DMS114 treated with DMSO at 0.1 percent for 48 hours (cell line): ENCODE data around the gene SF3B4.
"Not testable (repeated sequence)": the region's sequence is repeated elsewhere in the genome, so short reads cannot be mapped to it uniquely, and the experiment has no call there.

ENCODE experiments used
- DNase-seq: peaks from one replicate; lab custom pipeline; 2025; ENCODE audit not compliant: unreplicated experiment; lab: John Stamatoyannopoulos, UW

Gene SF3B4

DNA sequence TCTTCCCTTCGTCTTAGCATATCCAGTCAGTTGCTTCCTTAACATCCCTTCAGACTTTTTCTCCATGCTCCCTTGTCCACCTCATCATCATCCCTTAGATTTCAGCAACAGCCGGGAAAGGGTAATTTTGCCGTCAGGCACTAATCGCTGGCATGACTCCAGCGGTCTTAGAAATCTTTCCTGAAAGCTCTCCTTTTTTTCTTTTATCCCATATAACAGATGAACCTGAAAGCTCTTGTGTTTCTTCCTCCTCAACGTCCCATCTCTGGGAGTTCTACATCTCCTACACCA is 38.7 kb downstream of the SF3B4 start:
- DNase-seq, result no peak

DNA sequence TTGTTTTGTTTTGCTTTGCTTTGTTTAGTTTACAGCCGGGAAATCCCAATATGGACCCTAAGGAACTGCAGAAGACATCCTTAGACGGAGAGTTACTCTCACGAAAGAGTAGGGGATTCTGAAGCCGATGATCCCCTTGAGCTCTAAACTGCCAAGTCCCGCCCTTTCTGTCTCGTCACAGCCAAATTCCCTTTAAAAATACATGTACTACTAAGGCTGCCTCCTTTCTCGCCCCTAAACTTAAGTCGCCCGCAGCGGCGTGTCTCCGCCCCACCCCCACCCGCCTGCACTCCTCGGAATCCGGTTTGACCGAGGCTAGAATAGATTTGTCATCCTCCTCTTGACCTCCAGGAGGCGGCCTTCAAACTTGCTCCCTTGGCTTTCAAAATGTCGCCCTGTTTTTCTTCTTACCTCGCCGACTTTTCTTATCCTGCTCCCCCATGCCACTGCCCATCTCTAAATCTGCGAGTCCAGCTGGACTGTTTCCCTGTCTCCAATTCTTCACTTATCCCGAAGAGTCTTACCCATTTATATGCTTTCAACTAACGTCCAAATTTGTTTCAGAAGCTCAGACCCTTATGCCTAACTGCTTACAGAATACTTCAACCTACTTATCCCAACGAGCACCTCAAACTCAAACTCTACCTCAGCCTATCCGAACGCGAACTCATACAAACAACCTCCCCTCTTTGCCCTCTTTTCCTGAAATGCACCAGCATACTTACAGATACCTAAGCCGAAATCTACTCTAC is 39.2 kb downstream of the SF3B4 start:
- DNase-seq, result no peak

DNA sequence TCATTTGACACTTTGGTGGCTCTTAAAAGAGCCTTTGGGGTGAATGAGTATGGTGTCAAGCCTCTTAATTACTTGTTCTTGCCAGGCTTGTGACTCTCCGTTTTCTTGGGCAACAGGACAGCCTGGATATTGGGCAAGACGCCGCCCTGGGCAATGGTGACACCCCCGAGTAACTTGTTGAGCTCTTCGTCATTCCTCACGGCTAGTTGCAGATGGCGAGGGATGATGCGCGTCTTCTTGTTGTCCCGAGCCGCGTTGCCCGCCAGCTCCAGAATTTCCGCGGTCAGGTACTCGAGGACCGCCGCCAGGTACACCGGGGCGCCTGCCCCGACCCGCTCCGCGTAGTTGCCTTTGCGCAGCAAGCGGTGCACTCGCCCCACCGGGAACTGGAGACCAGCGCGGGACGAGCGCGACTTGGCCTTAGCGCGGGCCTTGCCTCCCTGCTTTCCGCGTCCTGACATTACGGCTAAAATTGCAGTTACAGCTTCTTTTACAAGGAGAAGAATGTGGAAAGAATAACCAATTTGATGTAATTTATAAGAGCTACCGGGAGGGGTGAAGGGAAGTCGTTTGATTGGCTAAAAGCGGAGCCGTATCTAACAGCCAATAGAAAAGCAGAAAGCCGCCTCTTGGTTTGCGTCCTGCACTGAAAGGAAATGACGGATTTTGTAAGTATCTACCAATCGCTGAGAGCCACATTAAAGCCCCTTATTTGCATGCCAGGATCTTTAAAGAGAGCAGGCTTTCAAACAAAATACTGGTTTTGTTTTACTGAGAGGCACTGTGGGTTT is 40.0 kb downstream of the SF3B4 start:
- peak; percentile 100 for DNase-seq

DNA sequence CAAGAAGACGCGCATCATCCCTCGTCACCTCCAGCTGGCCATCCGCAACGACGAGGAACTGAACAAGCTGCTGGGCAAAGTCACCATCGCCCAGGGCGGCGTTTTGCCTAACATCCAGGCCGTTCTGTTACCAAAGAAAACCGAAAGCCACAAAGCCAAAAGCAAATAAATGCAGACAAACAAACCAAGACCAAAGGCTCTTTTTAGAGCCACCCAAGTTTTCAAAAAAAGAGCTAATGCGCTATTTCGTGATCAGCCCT is 40.5 kb downstream of the SF3B4 start:
- DNase-seq, result not testable (repeated sequence)

DNA sequence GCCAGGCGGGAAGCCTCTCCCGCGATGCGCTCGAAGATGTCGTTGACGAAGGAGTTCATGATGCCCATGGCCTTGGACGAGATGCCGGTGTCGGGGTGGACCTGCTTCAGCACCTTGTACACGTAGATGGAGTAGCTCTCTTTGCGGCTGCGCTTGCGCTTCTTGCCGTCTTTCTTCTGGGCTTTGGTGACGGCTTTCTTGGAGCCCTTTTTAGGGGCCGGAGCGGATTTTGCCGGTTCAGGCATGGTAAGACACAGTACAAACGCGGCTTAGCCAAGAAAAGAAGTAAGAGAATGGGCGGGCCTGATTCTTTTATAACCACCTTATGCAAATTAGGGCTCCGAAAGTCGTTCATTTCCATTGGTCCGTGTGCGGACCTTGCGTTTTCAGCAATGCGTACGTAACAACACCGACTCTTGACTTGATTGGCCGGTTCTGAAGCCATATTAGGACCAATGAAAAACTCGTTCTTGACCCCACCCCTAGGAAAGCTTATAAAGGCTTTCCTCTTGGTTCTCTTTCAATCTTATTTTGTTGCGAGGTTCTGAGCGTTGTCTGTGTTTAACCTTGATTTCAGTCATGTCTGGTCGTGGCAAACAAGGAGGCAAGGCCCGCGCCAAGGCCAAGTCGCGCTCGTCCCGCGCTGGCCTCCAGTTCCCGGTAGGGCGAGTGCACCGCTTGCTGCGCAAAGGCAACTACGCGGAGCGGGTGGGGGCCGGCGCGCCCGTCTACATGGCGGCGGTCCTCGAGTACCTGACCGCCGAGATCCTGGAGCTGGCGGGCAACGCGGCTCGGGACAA is 41.0 kb downstream of the SF3B4 start:
- DNase-seq, result peak; percentile 100

DNA sequence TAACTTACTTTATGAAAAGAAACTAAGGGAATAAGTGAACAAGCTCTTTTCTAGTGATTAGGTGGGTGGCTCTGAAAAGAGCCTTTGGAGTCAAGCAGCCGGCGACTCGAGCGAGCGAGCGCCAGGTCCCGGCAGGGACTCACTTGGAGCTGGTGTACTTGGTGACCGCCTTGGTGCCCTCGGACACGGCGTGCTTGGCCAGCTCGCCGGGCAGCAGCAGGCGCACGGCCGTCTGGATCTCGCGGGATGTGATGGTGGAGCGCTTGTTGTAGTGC is 41.5 kb downstream of the SF3B4 start:
- not testable (repeated sequence) for DNase-seq

DNA sequence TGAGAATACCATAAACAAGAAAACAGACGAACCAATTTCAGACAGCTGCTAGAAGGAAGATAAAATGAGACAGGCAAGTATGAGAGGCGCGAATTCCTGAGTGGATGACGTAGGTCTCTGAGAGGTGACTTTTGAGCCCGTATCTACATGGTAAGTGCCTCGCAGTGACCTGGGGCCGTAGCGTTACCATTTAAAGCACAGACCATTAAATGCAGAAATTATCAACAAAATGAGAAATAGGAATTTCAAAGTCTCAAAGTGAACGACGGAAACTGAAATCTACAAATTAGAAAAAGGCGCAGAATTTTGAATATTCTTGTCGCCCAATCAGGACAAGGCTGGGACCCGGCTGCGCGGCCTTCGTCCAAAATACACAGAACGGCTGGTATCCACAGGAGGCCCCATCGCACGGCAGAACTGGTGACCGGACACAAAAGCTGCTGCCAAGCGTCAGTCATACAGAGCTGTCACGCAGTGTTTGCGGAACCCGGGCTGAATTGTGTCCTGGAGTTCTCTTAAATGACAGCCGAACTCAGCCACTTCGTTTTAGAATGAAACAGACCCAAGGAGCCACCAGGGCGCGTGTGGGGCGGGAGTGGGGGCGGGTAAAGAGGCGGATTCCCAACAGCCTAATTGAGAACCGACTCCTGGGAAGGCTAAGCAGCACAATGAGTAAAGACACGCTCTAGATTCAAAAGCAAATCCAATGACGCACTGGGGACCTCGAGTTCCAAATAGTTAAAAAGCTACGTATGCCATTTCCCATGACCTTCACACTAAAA is 42.1 kb downstream of the SF3B4 start:
- peak; percentile 96 for DNase-seq

DNA sequence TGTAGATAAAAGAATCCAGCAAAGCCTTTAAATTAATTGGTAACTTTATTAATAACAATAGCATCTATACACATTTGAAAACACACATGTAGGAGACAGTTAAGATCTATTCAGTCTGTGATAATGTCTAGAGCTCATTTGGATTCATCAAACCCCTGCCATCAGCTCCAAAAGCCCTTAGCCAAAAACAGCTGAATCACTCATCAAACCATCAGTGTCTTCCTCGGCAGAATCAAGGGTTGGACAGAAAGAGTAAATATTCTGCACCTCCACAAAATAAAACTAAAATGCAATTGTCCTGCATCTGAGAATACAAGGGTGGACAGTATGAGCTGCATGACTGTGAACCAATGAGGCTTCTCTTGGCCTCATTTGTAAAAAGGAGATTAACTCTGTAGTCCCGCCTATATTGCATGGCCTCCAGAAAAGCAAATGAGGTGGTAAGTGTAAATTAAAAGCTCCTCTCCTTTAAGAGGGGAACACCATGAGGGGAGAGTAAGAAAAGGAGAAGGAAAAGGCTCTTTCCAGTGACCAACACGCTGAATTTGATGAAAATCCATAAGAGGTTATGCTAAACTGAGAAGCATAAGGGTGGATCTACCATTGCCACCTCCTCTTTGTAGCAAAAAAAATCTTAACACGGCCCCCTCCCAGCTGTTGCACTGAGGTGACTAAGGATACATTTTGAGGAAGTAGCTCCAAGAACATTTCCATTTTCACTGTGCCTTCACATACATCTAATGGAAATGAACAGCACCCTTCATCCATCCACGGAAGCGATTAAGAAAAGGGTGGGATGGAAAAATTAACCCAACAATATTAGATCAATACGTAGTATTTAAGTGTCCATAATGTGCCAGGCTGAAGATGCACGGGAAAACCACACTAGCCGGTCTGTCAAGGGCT is 42.9 kb downstream of the SF3B4 start:
- DNase-seq, result no peak

DNA sequence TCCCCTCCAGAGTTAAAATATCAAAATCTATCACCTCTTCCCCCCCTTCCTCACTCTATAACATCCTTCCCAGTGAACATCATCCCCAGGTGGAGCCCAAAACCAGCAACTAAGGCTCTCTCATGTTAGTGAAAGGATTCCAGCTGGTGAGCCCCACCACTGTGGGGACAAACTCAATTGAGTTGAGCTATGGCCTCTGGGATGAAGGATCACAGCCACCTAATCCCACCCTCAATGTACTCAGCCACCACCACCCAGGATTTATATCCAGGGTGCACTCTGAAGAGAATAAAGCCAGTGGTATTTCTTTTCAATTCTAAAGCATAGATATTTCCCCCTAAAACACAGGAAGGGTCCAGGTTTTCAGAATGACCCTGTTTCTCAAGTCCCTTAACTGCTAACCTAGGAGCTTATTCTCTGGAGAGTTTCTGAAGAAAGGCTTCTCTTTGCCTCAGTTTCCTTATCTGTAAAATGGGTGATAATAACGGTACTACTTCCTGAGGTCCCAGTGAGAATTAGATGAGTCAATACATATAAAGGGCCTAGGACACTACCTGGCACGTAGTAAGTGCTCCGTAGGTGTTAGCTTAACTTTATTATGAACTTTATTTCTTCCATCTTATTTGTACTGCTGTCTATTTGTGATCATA is 43.9 kb downstream of the SF3B4 start:
- no peak for DNase-seq

DNA sequence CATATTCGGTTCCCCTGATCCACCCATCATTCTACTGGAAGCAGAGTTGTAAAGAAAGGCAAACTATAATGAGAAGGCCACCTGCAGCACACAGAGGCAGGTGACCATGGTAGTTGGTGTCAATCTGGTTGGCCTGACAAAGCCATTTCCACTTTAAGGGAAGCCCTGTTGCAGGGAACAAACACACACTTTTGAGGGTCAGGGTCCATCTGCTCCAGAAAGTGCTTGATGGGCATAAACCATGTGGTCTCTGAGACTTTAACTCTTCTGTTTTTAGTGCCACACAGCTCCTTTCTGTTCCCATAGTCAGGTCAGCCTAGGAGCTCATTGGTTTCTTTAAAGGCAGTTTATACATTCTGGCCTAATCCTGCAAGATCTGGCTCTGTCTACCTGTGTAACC is 45.7 kb downstream of the SF3B4 start:
- DNase-seq, result no peak

DNA sequence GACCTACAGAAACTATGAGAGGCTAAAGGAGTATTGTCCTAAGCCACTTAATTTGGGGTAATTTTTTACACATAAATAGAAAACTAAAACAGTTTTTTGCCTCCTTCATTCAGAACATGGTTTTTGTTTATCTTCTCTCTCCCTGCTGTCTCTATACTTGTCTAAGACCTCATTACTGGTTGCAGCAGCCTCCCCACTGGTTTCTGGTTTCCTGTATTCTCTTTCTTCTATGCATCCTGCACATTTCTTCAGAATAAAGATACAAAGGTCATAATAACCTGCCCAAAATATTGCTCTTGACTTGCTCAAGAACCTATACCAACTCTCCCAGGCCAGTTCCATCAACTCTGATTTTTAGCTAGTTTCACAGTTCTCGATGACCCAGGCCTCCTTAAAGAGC is 48.0 kb downstream of the SF3B4 start:
- DNase-seq, result no peak

DNA sequence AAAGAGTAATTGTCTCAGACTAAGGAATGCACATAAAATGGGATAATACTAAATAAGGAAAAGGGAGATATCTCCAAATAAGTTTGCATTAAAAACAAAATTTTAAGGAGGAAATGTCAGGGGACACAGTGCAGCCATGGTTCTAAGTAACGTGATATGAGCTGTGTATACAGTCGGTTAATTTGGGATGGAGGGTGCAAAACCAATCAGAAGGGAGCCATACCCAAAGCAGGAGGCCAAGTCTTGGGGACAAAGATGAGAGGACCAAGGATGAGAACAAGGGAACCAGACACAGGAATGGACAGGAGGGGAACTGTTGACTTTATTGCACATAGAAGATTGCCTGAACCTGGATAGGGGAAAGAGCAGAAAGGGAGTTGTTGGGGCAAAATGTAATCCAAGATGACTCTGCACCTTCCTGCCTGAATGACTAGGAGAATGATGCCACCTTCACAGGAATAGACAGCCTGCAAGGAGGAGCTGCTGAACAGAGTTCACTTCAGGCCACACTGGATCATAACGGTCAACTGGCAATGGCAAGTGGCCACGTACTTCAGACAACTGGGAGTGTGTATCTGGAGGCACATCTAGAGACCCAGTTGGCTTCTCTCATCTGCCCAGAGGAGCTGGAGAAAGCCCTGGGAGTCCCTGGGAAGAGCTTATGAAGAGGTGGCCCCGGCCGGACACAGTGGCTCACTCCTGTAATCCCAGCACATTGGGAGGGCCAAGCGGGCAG is 50.2 kb downstream of the SF3B4 start:
- DNase-seq, result no peak
